Mucosa of rectum (tissue), 2 donors: ENCODE data around the gene EIF4EBP3.

Source experiments
- H3K27ac ChIP-seq, 2 donors: one replicate each; pipeline ENCODE4 v1.7.0; 2013; ENCODE audit warnings: inconsistent platforms in 2 of 2, low read depth in 2 of 2, low read length in 2 of 2
- H3K27me3 ChIP-seq, 2 donors: one replicate each; pipeline ENCODE4 v1.7.0; 2013; ENCODE audit warnings: low read length in 2 of 2; ENCODE audit not compliant: control insufficient read depth in 2 of 2, insufficient read depth in 2 of 2
- H3K36me3 ChIP-seq, 2 donors: one replicate each; pipeline ENCODE4 v1.7.0; 2013; ENCODE audit warnings: low read length in 2 of 2; ENCODE audit not compliant: control insufficient read depth in 2 of 2, insufficient read depth in 2 of 2
- H3K4me1 ChIP-seq, 2 donors: one replicate each; pipeline ENCODE4 v1.7.0; 2013; ENCODE audit warnings: low read length in 2 of 2, mild to moderate bottlenecking in 1 of 2; ENCODE audit not compliant: control insufficient read depth in 2 of 2, insufficient read depth in 2 of 2
- H3K4me3 ChIP-seq, 2 donors: one replicate each; pipeline ENCODE4 v1.7.0; 2013; ENCODE audit warnings: low read length in 2 of 2
- H3K9ac ChIP-seq, 2 donors: one replicate each; pipeline ENCODE4 v1.7.0; 2013; ENCODE audit warnings: low read length in 2 of 2, low read depth in 1 of 2, mild to moderate bottlenecking in 1 of 2
- H3K9me3 ChIP-seq, 2 donors: one replicate each; pipeline ENCODE4 v1.7.0; 2013; ENCODE audit warnings: low read length in 2 of 2; ENCODE audit not compliant: control insufficient read depth in 2 of 2
- donor health status: healthy.
- donor health status: Normal muscosa, but diverticular disease.

The EIF4EBP3 gene

GRCh38 chr5:140555747-140556312, 8.4 kb downstream of the EIF4EBP3 start:
- H3K9me3 ChIP-seq = no peaks in the 10 kb centered on the region
- H3K27me3 ChIP-seq = no peaks in the 10 kb centered on the region
- H3K9ac ChIP-seq = peak overlapping the region in 1 of 2 donors; percentile 89
- no peak overlapping the region for H3K27ac ChIP-seq
- H3K4me3 ChIP-seq = peak overlapping the region; percentile 82 to 85
- peaks cover 16% of the 10 kb centered on the region in 2 donors for H3K36me3 ChIP-seq
- peaks cover 9 to 17% of the 10 kb centered on the region in 2 donors for H3K4me1 ChIP-seq

GRCh38 chr5:140556438-140556837, 9.0 kb downstream of the EIF4EBP3 start:
- peaks cover 9 to 17% of the 10 kb centered on the region in 2 donors for H3K4me1 ChIP-seq
- H3K27me3 ChIP-seq = no peaks in the 10 kb centered on the region
- peak overlapping the region; percentile 82 to 85 for H3K4me3 ChIP-seq
- peak overlapping the region in 1 of 2 donors; percentile 86 for H3K27ac ChIP-seq
- peak overlapping the region; percentile 85 to 89 for H3K9ac ChIP-seq
- peaks cover 10 to 15% of the 10 kb centered on the region in 2 donors for H3K36me3 ChIP-seq
- no peaks in the 10 kb centered on the region for H3K9me3 ChIP-seq

- H3K4me3 ChIP-seq = peak within 1 kb of the TSS; percentile 82 to 85
- H3K4me1 ChIP-seq = peaks cover 9 to 17% of the 10 kb centered on the region in 2 donors
- no peaks in the 10 kb centered on the region for H3K27me3 ChIP-seq
- H3K27ac ChIP-seq = peak within 1 kb of the TSS; percentile 73 to 86
- H3K36me3 ChIP-seq = peaks cover 3 to 9% of the 10 kb centered on the region in 2 donors
- peak within 1 kb of the TSS; percentile 85 to 89 for H3K9ac ChIP-seq
- H3K9me3 ChIP-seq = no peaks in the 10 kb centered on the region
Measured at GRCh38 chr5:140557136-140557805, 9.8 kb downstream of the EIF4EBP3 start, which contains the start of gene SRA1. Gene SRA1 (minus strand): TSS chr5:140557473. CDS start chr5:140557452, 21 bp downstream.

- Histone ChIP-seq H3K9me3 (no peaks in the 10 kb centered on the region), H3K27me3 (no peaks in the 10 kb centered on the region), H3K4me3 (peak overlapping the region in 1 of 2 donors; percentile 82), H3K27ac (peak overlapping the region; percentile 73 to 86), H3K9ac (peak overlapping the region; percentile 85 to 89), H3K36me3 (peaks cover 3 to 9% of the 10 kb centered on the region in 2 donors), H3K4me1 (peaks cover 9 to 17% of the 10 kb centered on the region in 2 donors)
Measured at GRCh38 chr5:140557965-140558364, 10.5 kb downstream of the EIF4EBP3 start.

- peaks cover 3 to 9% of the 10 kb centered on the region in 2 donors for H3K36me3 ChIP-seq
- H3K9ac ChIP-seq = no peak overlapping the region
- H3K4me1 ChIP-seq = peaks cover 13 to 22% of the 10 kb centered on the region in 2 donors
- no peak overlapping the region for H3K27ac ChIP-seq
- no peaks in the 10 kb centered on the region for H3K27me3 ChIP-seq
- no peaks in the 10 kb centered on the region for H3K9me3 ChIP-seq
- no peak overlapping the region for H3K4me3 ChIP-seq
Measured at GRCh38 chr5:140558542-140558941, 11.1 kb downstream of the EIF4EBP3 start.

- Histone ChIP-seq H3K27ac (no peak overlapping the region), H3K4me3 (no peak overlapping the region), H3K4me1 (peaks cover 21 to 31% of the 10 kb centered on the region in 2 donors), H3K36me3 (peaks cover 0 to 9% of the 10 kb centered on the region in 2 donors), H3K9ac (no peak overlapping the region), H3K27me3 (no peaks in the 10 kb centered on the region), H3K9me3 (no peaks in the 10 kb centered on the region)
Measured at GRCh38 chr5:140560227-140560626, 12.8 kb downstream of the EIF4EBP3 start.

GRCh38 chr5:140561753-140562523, 14.5 kb downstream of the EIF4EBP3 start:
- Histone ChIP-seq H3K27me3 (no peaks in the 10 kb centered on the region), H3K4me3 (no peak overlapping the region), H3K9me3 (no peaks in the 10 kb centered on the region), H3K4me1 (peaks cover 28 to 29% of the 10 kb centered on the region in 2 donors), H3K27ac (no peak overlapping the region), H3K9ac (no peak overlapping the region), H3K36me3 (peaks cover 11 to 16% of the 10 kb centered on the region in 2 donors)

- H3K36me3 ChIP-seq = peaks cover 22 to 33% of the 10 kb centered on the region in 2 donors
Measured at GRCh38 chr5:140563596-140563995, 16.1 kb downstream of the EIF4EBP3 start.

GRCh38 chr5:140564196-140565023, 16.9 kb downstream of the EIF4EBP3 start, which contains the start of the genes APBB3 and SLC35A4:
Gene APBB3 (minus strand): TSS chr5:140564598. CDS start chr5:140564245, 353 bp downstream.
Gene SLC35A4 (plus strand): TSS chr5:140564828. CDS start chr5:140567170, 2,342 bp downstream.
- Histone ChIP-seq H3K9me3 (no peaks in the 10 kb centered on the region), H3K27ac (peak within 1 kb of the TSS; percentile 93 to 96), H3K4me3 (peak within 1 kb of the TSS; percentile 75 to 99), H3K36me3 (peaks cover 22 to 36% of the 10 kb centered on the region in 2 donors), H3K9ac (peak within 1 kb of the TSS; percentile 79 to 91), H3K4me1 (peaks cover 23 to 32% of the 10 kb centered on the region in 2 donors), H3K27me3 (no peaks in the 10 kb centered on the region)

More at GRCh38 chr5:140563596-140563995, 16.1 kb downstream of the EIF4EBP3 start:
- Histone ChIP-seq H3K27me3 (no peaks in the 10 kb centered on the region), H3K4me1 (peaks cover 23 to 29% of the 10 kb centered on the region in 2 donors), H3K27ac (peak overlapping the region; percentile 93 to 96), H3K9ac (peak overlapping the region; percentile 79 to 91), H3K4me3 (peak overlapping the region; percentile 75 to 99), H3K9me3 (no peaks in the 10 kb centered on the region)
